T-helper 1 cell treated with Interleukin-12 subunit alpha and Interleukin-12 subunit beta and Interleukin-4 antibody, amounts not matched to agents 30 μg/mL and 1 μg/mL, for 36 hours (primary cell): ENCODE results near the gene PDE6H.

Experiments used
- H3K27ac Mint-ChIP-seq: one replicate; pipeline ENCODE4 v1.8.0; 2021; ENCODE audit warnings: mild to moderate bottlenecking, mixed read lengths
- H3K27me3 Mint-ChIP-seq: one replicate; pipeline ENCODE4 v1.8.0; 2021; ENCODE audit warnings: low read depth, mixed read lengths
- H3K36me3 Mint-ChIP-seq: one replicate; pipeline ENCODE4 v1.8.0; 2021; ENCODE audit warnings: low read depth, mixed read lengths
- H3K4me1 Mint-ChIP-seq: one replicate; pipeline ENCODE4 v1.8.0; 2021; ENCODE audit warnings: low read depth, mixed read lengths
- H3K4me3 Mint-ChIP-seq: one replicate; pipeline ENCODE4 v1.8.0; 2021; ENCODE audit warnings: mild to moderate bottlenecking, moderate library complexity, mixed read lengths
- H3K9me3 Mint-ChIP-seq: one replicate; pipeline ENCODE4 v1.8.0; 2021; ENCODE audit warnings: mixed read lengths

The PDE6H gene

DNA sequence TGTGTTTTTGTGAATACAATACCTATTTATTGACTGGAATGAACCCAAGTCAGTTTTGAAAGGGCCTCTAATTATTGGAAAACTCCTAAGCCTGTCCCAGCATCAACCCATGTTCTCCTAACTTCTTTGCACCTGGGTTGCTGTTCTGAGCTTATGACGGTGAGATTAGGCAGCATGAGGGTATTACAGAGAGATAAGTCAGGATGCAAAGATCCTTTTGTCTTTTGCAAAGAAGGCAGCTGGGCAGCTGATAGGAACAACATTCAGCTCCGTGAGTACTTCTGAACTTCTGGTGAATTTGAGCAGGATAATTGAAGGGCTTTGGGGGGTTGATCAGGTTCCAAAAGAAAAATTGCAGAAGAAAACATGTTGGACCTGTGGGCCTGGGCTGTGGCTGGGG lies at the start of gene PDE6H:
Gene PDE6H, plus strand, starts transcription at position 227 of the 400 bp plus-strand sequence. CDS start 4,971 bp downstream, outside the sequence.
- H3K4me1 Mint-ChIP-seq, result peaks cover 2% of the 10 kb centered on the region
- H3K4me3 Mint-ChIP-seq, result no peak within 1 kb of the TSS
- H3K27ac Mint-ChIP-seq, result no peak within 1 kb of the TSS
- H3K9me3 Mint-ChIP-seq, result no peaks in the 10 kb centered on the region
- no peaks in the 10 kb centered on the region for H3K36me3 Mint-ChIP-seq
- H3K27me3 Mint-ChIP-seq, result peaks cover 1% of the 10 kb centered on the region

DNA sequence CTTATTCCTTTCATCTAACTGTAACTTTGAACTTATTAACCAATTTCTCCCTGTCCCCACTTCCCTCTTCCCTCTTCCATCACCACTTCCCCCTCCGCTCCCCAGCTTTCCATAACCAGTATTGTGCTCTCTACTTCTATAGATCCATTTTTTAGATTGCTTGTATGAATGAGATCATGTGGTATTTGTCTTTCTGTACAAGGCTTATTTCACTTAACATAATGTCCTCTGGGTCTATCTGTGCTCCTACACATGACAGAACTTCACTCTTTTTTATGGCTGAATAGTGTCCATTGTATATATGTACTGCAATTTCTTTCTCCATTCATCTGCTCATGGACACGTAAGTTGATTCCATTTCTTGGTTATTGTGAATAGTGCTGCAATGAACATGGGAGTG lies 48.9 kb upstream of the PDE6H start:
- Mint-ChIP-seq H3K27ac (no peak overlapping the region), H3K9me3 (no peaks in the 10 kb centered on the region), H3K36me3 (peaks cover 39% of the 10 kb centered on the region), H3K4me1 (peaks cover 13% of the 10 kb centered on the region), H3K27me3 (no peaks in the 10 kb centered on the region), H3K4me3 (no peak overlapping the region)

DNA sequence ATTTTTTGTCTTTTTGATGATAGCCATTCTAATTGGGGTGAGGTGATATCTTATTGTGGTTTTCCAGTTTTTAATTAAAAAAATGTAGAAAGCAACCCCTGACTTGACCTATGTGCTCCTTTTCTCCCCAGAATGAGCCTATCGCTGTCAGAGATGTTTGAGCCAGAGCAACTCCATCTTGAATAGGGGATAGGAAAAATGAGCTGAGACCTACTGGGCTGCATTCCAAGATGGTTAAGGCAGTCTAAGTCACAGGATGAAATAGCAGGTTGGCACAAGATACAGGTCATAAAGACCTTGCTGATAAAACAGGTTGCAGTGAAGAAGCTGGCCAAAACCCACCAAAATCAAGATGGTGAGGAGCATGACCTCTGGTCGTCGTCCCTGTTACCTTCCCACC lies 48.3 kb upstream of the PDE6H start:
- Mint-ChIP-seq H3K4me3 (no peak overlapping the region), H3K27me3 (no peaks in the 10 kb centered on the region), H3K27ac (no peak overlapping the region), H3K9me3 (no peaks in the 10 kb centered on the region), H3K36me3 (peaks cover 36% of the 10 kb centered on the region), H3K4me1 (peaks cover 13% of the 10 kb centered on the region)

DNA sequence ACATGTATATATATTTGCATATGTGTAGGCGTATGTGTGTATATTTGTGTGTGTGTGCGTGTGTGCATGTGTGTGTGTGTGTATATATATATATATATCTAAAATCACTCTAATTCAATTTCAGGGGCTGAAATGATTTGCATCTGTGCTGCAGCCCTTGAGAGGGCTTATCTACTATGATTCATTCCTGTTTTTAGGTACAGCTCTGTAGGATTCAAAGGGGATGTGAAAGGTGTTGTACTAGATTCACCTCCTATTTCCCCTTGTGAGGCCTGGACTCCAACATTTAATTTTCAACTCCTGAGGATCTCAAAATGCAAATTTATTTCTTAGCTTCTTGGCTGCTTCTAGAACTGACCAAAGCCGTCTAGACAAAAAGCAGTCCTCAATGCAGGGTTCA lies 45.6 kb upstream of the PDE6H start:
- H3K27me3 Mint-ChIP-seq, result no peaks in the 10 kb centered on the region
- no peak overlapping the region for H3K4me3 Mint-ChIP-seq
- H3K9me3 Mint-ChIP-seq, result no peaks in the 10 kb centered on the region
- H3K4me1 Mint-ChIP-seq, result no peaks in the 10 kb centered on the region
- peaks cover 26% of the 10 kb centered on the region for H3K36me3 Mint-ChIP-seq
- no peak overlapping the region for H3K27ac Mint-ChIP-seq

DNA sequence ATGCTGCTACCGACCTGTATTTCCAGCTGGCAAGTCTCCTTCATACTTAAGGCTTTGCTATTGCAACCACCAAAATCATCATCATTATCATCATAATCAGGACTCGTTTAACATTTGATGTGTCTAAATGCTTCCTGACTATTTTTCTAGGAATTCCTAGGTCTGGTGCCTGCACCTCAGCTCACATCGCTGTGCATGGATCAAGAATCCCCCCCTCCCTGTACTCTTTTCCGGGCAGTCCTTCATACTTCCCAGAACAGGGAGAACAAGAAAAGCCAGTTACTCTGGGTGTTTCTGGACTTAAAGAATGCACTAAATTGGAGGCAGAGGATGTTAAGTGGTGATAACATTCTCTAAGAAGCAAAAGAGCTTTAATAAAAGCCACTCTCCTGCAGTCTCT lies 43.9 kb upstream of the PDE6H start:
- H3K27ac Mint-ChIP-seq, result no peak overlapping the region
- no peaks in the 10 kb centered on the region for H3K4me1 Mint-ChIP-seq
- H3K9me3 Mint-ChIP-seq, result no peaks in the 10 kb centered on the region
- H3K27me3 Mint-ChIP-seq, result no peaks in the 10 kb centered on the region
- peaks cover 37% of the 10 kb centered on the region for H3K36me3 Mint-ChIP-seq
- no peak overlapping the region for H3K4me3 Mint-ChIP-seq

DNA sequence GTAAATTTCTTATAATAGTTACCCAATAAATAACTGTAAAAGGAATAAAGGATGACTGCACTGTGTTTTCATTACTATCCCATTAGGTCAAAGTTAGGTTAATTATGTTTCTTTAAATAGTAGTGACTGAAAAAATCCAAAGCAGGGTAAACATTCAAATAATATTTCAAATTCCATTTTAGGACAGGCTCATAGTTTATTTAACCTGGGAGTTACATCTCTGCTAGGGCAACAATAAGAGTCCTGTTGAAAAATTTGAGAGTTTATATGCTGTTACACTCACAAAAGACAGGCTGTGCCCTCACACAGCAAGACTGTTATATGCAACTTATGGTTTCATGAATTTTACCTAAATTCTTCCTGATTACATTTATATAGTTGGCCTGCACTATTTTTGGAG lies 42.5 kb upstream of the PDE6H start:
- Mint-ChIP-seq H3K27ac (no peak overlapping the region), H3K9me3 (no peaks in the 10 kb centered on the region), H3K4me1 (no peaks in the 10 kb centered on the region), H3K4me3 (no peak overlapping the region), H3K27me3 (no peaks in the 10 kb centered on the region), H3K36me3 (peaks cover 40% of the 10 kb centered on the region)

DNA sequence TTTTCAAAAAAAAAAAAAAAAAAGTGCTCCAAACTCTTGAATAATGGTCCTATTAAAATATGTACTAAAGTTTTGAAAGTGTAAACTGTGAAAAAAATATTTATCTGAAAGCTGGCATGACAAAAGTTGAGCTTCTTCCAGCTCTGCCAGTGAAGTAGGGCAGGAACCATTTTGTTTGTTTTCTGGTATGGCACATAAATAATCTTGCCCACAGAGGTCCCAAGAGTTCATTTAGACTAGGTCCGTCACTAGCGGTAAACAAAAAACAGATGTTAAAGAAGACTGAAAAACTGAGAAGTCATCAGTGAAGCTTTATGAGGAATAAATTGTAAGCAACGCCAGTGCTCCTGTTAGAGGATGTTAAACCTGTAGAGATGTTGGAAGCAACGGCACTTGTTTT lies 41.5 kb upstream of the PDE6H start:
- H3K36me3 Mint-ChIP-seq, result peaks cover 45% of the 10 kb centered on the region
- H3K4me1 Mint-ChIP-seq, result no peaks in the 10 kb centered on the region
- H3K27me3 Mint-ChIP-seq, result no peaks in the 10 kb centered on the region
- H3K27ac Mint-ChIP-seq, result no peak overlapping the region
- no peak overlapping the region for H3K4me3 Mint-ChIP-seq
- H3K9me3 Mint-ChIP-seq, result no peaks in the 10 kb centered on the region

DNA sequence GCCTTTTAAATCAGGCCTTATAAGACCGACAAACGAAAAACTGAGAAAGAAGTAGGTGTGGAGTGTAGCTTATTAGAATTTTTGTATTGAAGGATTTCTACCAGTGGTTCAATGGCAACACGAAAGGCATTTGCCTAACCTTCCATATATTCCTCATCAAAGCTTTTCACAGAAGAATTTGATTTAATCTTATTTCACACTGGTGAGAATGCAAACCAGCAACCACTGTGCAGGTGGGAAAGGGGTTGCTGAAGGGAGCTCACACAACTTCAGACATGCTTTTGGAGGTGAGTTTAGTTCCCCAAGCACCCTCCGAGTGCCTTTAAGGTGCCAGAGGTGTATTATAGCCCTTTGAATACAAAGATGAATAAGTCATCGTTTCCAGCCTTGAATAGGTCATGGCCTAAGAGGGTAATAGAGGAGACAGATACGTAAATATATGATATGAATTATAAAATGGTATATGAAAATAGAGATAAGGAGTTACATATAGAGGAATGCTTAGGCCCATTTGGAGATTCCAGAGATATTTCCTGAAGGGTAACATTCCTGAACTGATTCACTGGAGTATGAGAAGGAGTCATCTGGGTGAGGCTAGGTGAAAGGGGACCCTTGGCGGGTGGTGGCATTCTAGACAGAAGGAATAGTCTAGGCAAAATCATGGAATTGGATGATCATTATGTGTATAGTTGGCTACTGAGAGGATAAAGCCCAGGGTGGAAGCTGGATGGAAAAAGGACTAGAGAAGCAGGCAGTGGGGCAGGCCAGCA lies 40.9 kb upstream of the PDE6H start:
- Mint-ChIP-seq H3K36me3 (peaks cover 49% of the 10 kb centered on the region), H3K4me3 (no peak overlapping the region), H3K27ac (no peak overlapping the region), H3K9me3 (no peaks in the 10 kb centered on the region), H3K27me3 (no peaks in the 10 kb centered on the region), H3K4me1 (peaks cover 1% of the 10 kb centered on the region)

DNA sequence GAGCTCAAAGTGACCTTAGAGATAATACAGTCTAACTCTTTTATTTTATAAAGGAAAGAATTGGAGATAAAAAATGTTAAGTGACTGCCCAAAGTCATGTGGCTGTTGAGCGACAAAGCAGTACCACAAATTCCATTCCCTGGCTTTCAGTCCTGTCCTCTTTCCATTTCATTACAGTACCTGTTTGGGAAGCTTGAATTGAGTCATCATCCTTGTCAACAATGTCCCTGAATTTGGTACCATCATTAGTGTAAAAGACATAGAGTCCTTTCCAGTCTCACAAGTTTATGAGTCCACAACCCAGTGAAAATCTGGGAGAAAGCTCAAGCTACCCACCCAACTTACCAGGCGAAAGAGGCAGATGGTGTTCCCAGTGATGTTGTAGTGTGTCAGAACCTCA lies 38.3 kb upstream of the PDE6H start:
- Mint-ChIP-seq H3K9me3 (no peaks in the 10 kb centered on the region), H3K4me1 (peaks cover 14% of the 10 kb centered on the region), H3K27ac (no peak overlapping the region), H3K27me3 (no peaks in the 10 kb centered on the region), H3K36me3 (peaks cover 57% of the 10 kb centered on the region), H3K4me3 (no peak overlapping the region)

DNA sequence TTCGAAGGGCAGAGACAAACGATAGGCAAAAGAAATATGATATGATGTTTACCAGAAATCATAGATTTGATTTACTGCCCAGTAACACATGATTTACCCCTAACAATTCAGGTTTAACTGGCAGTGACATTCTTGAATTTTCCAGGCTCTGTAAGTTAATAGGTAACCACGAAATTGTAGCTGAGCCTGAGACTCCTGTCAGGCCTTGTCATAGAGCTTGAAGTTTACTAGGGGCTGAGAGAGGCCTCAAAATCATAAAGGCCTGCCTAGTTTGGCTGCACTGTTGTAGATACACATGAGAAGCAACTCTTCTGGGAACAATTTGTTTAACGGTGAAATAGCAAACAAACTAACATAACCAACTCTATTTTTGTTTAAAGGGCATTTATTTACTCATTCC lies 37.8 kb upstream of the PDE6H start:
- Mint-ChIP-seq H3K27me3 (no peaks in the 10 kb centered on the region), H3K4me3 (no peak overlapping the region), H3K36me3 (peaks cover 61% of the 10 kb centered on the region), H3K4me1 (peaks cover 14% of the 10 kb centered on the region), H3K9me3 (no peaks in the 10 kb centered on the region), H3K27ac (no peak overlapping the region)

DNA sequence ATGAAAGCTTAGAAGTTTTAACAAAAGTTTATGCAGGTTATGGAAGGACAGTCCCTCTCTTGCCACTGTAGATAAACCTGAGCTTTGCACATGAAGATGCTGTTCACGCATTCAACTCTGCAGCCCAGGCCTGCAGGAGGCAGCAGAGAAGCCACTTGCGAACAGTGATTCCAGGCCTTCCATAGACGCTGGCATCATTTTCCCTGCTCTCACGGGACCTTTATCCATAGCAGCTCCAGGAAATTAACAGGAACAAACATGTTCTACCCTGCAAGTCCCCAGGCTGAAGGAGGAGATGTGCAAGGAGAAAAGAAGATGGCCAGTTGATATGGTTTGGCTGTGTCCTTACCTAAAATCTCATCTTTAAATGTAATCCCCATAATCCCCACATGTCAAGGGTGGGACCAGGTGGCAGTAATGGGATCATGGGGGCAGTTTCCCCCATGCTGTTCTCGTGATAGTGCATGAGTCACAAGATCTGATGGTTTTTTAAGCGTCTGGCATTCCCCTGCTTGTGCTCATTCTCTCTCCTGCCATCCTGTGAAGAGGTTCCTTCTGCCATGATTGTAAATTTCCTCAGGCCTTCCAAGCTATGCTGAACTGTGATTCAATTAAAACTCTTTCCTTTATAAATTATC lies 36.5 kb upstream of the PDE6H start:
- Mint-ChIP-seq H3K27me3 (no peaks in the 10 kb centered on the region), H3K27ac (no peak overlapping the region), H3K36me3 (peaks cover 65% of the 10 kb centered on the region), H3K4me1 (peaks cover 16% of the 10 kb centered on the region), H3K4me3 (no peak overlapping the region), H3K9me3 (no peaks in the 10 kb centered on the region)

DNA sequence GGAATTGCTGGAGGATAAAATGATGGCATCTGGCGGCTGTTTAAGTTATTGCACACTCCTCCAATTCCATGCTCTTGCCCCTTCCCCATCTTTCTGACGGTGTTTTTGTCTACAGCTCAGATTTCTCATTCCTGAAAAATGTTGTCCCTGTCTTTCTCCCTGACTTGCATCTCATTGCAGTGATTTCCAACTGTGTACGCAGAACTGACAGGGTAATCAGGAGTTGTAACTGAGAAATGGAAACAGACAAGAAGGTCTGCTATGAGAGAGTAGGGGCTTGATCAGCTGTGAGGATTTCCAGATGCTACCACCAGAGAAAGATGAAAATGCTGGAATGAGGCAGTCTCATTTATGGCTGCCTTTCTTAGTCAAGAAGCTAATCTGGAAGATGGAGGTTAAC lies 35.8 kb upstream of the PDE6H start:
- Mint-ChIP-seq H3K27me3 (no peaks in the 10 kb centered on the region), H3K4me1 (peaks cover 16% of the 10 kb centered on the region), H3K4me3 (no peak overlapping the region), H3K27ac (peak overlapping the region; percentile 42), H3K9me3 (no peaks in the 10 kb centered on the region), H3K36me3 (peaks cover 65% of the 10 kb centered on the region)

DNA sequence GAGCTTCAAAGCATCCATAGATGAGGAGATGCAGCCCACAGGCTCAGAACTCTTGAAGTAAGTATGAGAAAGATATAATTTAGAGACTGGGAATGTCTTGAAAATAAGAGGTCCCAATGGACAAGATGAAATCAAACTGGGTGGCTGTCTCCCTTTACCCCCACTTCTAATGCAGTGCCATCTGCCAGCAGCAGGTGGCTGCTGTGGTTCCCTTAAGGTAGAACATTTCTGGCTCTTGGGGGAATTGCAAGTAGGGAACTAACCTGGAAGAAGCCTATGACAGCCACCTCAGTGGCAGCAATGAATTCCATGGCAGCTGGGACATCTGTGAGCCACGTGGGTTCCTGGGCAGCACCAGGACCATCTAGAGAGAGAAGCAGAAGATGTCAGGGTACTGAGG lies 35.2 kb upstream of the PDE6H start:
- H3K4me3 Mint-ChIP-seq, result no peak overlapping the region
- H3K9me3 Mint-ChIP-seq, result no peaks in the 10 kb centered on the region
- peaks cover 65% of the 10 kb centered on the region for H3K36me3 Mint-ChIP-seq
- H3K27ac Mint-ChIP-seq, result peak overlapping the region; percentile 47
- H3K27me3 Mint-ChIP-seq, result no peaks in the 10 kb centered on the region
- H3K4me1 Mint-ChIP-seq, result peaks cover 18% of the 10 kb centered on the region

DNA sequence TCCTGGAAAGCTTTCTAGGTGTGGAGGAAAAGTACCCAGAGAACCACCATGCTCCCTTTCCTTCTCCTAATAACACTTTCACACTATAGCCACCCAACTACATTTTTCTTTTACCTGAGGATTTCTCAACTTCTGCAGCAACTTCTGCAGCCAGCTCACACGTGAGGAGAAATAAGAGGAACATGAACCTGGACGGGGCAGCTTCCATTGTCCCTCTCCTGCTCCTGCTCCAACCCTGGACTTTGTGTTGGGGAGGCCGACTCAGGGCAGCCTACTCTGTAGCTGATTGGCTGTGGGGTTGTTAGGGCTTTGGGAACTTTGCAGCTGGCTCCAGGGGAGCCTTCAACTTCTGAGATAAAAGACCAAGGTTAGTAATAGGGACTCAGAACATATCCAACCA lies 34.5 kb upstream of the PDE6H start, which contains the start of gene ERP27:
Gene ERP27, minus strand, starts transcription at position 237 of the 400 bp plus-strand sequence. Its CDS starts 29 bp downstream, at position 208.
- H3K9me3 Mint-ChIP-seq, result no peaks in the 10 kb centered on the region
- peak within 1 kb of the TSS; percentile 47 for H3K27ac Mint-ChIP-seq
- H3K4me1 Mint-ChIP-seq, result peaks cover 19% of the 10 kb centered on the region
- H3K4me3 Mint-ChIP-seq, result no peak within 1 kb of the TSS
- peaks cover 62% of the 10 kb centered on the region for H3K36me3 Mint-ChIP-seq
- no peaks in the 10 kb centered on the region for H3K27me3 Mint-ChIP-seq

DNA sequence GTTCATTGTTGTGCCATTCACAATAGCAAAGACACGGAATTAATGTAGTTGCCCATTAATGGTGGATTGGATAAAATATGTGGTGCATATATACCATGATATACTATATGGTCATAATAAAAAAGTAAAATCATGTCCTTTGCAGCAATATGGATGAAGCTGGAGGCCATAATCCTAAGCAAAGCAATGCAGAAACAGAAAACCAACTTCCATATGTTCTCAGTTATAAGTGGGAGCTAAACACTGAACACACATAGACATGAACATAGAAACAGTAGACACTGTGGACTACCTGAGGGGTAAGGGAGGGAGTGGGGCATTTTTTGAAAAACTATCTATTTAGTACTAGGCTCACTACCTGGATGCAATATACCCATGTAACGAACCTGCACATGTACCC lies 31.5 kb upstream of the PDE6H start:
- peaks cover 69% of the 10 kb centered on the region for H3K36me3 Mint-ChIP-seq
- H3K4me3 Mint-ChIP-seq, result no peak overlapping the region
- H3K9me3 Mint-ChIP-seq, result no peaks in the 10 kb centered on the region
- peaks cover 28% of the 10 kb centered on the region for H3K4me1 Mint-ChIP-seq
- H3K27ac Mint-ChIP-seq, result no peak overlapping the region
- H3K27me3 Mint-ChIP-seq, result no peaks in the 10 kb centered on the region
